HG03108 (cell line): ENCODE measurements around the gene CLEC4G.
"Not testable (repeated sequence)": the region's sequence is repeated elsewhere in the genome, so short reads cannot be mapped to it uniquely, and the experiment has no call there.

Source experiments
- ATAC-seq: cut with Tn5 transposase; IDR thresholded peaks from one replicate; pipeline ENCODE4 v1.9.1; 2021; ENCODE audit warnings: moderate library complexity; ENCODE audit not compliant: unreplicated experiment

The CLEC4G gene

GRCh38 chr19:7732045-7732444, at the start of gene CLEC4G:
CLEC4G (minus strand) TSS chr19:7732110; CDS start chr19:7732102, 8 bp downstream.
- ATAC-seq: no peak

GRCh38 chr19:7781157-7781556, 49.2 kb upstream of the CLEC4G start:
- ATAC-seq: no peak

GRCh38 chr19:7779631-7780486, 47.9 kb upstream of the CLEC4G start:
- no peak for ATAC-seq

GRCh38 chr19:7778081-7778480, 46.2 kb upstream of the CLEC4G start:
- no peak for ATAC-seq

- no peak for ATAC-seq
Measured at GRCh38 chr19:7775761-7776160, 43.9 kb upstream of the CLEC4G start.

GRCh38 chr19:7773841-7774240, 41.9 kb upstream of the CLEC4G start:
- no peak for ATAC-seq

- no peak for ATAC-seq
Measured at GRCh38 chr19:7772752-7773291, 40.9 kb upstream of the CLEC4G start.

GRCh38 chr19:7771072-7771471, 39.2 kb upstream of the CLEC4G start:
- no peak for ATAC-seq

- ATAC-seq: no peak
Measured at GRCh38 chr19:7769171-7769570, 37.3 kb upstream of the CLEC4G start.

GRCh38 chr19:7767487-7767886, 35.6 kb upstream of the CLEC4G start:
- no peak for ATAC-seq

GRCh38 chr19:7766535-7766934, 34.6 kb upstream of the CLEC4G start:
- no peak for ATAC-seq

GRCh38 chr19:7765043-7765442, 33.1 kb upstream of the CLEC4G start:
- not testable (repeated sequence) for ATAC-seq

GRCh38 chr19:7764157-7764556, 32.2 kb upstream of the CLEC4G start:
- not testable (repeated sequence) for ATAC-seq

GRCh38 chr19:7763696-7764095, 31.8 kb upstream of the CLEC4G start:
- no peak for ATAC-seq

- no peak for ATAC-seq
Measured at GRCh38 chr19:7762719-7763293, 30.9 kb upstream of the CLEC4G start, which contains the start of gene CLEC4M. CLEC4M (plus strand) TSS chr19:7763243; CDS start chr19:7763267, 24 bp downstream.

GRCh38 chr19:7759156-7759555, 27.2 kb upstream of the CLEC4G start:
- ATAC-seq: no peak

GRCh38 chr19:7757358-7757757, 25.4 kb upstream of the CLEC4G start:
- ATAC-seq: no peak

GRCh38 chr19:7756258-7756657, 24.3 kb upstream of the CLEC4G start:
- no peak for ATAC-seq

GRCh38 chr19:7751157-7751783, 19.4 kb upstream of the CLEC4G start:
- no peak for ATAC-seq

GRCh38 chr19:7748756-7749155, 16.8 kb upstream of the CLEC4G start:
- ATAC-seq: no peak

GRCh38 chr19:7748171-7748570, 16.3 kb upstream of the CLEC4G start:
- no peak for ATAC-seq
